ENCODE results near the gene COX7B.

The COX7B gene

DNA sequence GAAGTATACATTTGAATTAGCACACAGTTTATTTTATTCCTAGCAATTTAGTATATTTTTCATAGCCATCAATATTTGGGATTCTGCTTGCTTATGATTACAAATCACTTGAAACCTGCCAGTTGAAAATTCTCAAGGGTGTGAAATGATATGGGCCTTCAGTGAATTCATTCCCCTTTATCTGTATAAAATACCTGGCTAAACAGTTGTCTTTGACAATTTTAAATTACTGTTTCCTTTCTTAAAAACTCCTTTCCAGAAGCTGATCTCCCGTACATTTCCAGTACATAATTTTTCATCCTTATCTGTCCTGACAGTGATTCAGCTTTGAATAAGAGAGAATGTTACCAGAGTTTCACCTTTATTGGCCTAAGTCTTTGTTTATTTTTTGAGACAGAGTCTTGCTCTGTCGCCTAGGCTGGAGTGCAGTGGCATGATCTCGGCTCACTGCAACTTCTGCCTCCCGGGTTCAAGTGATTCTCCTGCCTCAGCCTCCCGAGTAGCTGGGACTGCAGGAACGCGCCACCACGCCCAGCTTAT lies 25.1 kb downstream of the COX7B start:
- no peak for DNase-seq (ENCODE audit: low read depth)
- no peak overlapping the region for H3K4me3 ChIP-seq (ENCODE audit: control insufficient read depth, low read depth, low read length)
- TF ChIP-seq, protein P1, sequence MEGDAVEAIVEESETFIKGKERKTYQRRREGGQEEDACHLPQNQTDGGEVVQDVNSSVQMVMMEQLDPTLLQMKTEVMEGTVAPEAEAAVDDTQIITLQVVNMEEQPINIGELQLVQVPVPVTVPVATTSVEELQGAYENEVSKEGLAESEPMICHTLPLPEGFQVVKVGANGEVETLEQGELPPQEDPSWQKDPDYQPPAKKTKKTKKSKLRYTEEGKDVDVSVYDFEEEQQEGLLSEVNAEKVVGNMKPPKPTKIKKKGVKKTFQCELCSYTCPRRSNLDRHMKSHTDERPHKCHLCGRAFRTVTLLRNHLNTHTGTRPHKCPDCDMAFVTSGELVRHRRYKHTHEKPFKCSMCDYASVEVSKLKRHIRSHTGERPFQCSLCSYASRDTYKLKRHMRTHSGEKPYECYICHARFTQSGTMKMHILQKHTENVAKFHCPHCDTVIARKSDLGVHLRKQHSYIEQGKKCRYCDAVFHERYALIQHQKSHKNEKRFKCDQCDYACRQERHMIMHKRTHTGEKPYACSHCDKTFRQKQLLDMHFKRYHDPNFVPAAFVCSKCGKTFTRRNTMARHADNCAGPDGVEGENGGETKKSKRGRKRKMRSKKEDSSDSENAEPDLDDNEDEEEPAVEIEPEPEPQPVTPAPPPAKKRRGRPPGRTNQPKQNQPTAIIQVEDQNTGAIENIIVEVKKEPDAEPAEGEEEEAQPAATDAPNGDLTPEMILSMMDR (IDR thresholded peaks at IDR 0.05; ENCODE audit: control insufficient read depth, insufficient read depth, low read depth, low read length, missing control alignments), result no peak

DNA sequence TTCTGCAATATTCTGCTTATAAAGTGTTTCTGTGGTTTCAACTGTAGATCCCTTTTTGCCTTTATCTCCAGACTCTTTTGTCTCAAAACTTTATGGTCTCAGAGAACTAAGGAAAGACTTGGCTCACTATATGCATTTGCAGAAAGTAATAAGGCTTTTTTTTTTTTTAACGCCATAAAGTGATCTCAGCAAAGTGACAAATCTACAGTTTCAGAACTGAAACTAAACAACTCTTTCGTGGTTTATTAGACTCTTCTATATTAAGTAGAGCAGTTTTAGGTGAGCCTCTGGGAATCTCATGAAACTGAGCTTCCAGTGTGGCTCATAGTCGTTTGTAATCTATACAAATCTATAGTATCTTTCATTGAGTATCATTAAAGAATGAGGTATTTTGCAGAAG lies 26.5 kb downstream of the COX7B start:
- no peak overlapping the region for H3K4me3 ChIP-seq (ENCODE audit: control insufficient read depth, low read depth, low read length)
- no peak for DNase-seq (ENCODE audit: low read depth)
- TF ChIP-seq, protein P1 (IDR thresholded peaks at IDR 0.05; ENCODE audit: control insufficient read depth, insufficient read depth, low read depth, low read length, missing control alignments), result no peak

DNA sequence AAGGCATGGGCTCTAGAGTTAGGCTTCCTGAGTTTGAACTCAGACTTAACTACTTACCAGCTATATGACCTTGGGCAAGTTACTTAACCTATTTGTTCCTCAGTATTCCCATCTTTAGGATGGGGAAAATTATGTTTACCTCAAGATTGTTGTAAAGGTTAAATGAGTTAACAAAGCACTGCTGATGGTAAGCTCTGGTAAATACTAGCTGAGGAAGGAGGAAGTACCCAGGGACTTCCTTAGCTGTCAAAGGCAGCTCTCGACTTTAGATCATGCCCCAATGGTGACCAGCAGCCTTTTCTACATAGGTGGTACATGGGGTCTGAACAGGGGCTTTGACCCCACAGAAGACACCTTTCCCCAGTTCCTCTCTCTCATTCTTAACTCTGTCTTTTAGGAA lies 31.3 kb downstream of the COX7B start:
- DNase-seq (ENCODE audit: low read depth), result no peak
- no peak overlapping the region for H3K4me3 ChIP-seq (ENCODE audit: control insufficient read depth, low read depth, low read length)
- TF ChIP-seq, protein P1 (IDR thresholded peaks at IDR 0.05; ENCODE audit: control insufficient read depth, insufficient read depth, low read depth, low read length, missing control alignments), result no peak

DNA sequence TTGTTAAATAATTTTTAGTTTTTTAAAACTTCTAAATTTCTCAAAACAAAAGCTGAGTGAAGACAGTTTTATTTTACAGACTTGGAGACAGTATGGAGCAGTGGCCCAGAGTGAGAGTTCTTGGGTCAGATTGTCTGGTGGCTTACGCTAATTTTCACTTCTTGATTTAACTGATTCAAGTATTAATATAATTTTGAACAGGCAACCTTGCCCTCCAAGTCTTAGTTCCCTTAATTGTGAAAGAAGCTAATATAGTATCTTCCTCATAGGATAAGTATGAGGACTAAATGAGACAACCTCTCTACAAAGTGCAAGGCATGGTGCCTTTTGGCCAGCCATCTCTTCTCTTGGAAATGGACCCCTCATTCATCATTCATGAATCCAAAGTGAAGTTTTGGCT lies 36.6 kb downstream of the COX7B start:
- TF ChIP-seq, protein P1 (IDR thresholded peaks at IDR 0.05; ENCODE audit: control insufficient read depth, insufficient read depth, low read depth, low read length, missing control alignments), result no peak
- no peak for DNase-seq (ENCODE audit: low read depth)
- H3K4me3 ChIP-seq (ENCODE audit: control insufficient read depth, low read depth, low read length), result no peak overlapping the region

DNA sequence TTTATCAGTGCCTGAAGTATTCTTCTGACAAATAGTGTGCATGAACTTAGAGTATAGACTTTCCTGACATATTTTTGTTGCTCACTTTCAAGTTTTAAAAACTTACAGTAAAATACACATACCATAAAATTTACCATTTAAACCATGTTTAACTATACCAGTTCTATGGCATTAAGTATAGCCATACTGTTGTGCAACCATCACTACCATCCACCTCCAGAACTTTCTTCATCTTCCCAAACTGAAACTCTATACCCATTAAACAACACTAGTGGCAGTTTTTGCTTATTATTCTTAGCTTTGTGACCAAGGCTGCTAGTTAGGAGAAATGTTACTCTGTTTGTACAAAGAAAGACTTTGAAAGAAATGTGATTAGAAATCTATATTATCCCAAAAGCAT lies 37.0 kb downstream of the COX7B start:
- DNase-seq (ENCODE audit: low read depth), result no peak
- TF ChIP-seq, protein P1 (IDR thresholded peaks at IDR 0.05; ENCODE audit: control insufficient read depth, insufficient read depth, low read depth, low read length, missing control alignments), result no peak
- H3K4me3 ChIP-seq (ENCODE audit: control insufficient read depth, low read depth, low read length), result no peak overlapping the region

DNA sequence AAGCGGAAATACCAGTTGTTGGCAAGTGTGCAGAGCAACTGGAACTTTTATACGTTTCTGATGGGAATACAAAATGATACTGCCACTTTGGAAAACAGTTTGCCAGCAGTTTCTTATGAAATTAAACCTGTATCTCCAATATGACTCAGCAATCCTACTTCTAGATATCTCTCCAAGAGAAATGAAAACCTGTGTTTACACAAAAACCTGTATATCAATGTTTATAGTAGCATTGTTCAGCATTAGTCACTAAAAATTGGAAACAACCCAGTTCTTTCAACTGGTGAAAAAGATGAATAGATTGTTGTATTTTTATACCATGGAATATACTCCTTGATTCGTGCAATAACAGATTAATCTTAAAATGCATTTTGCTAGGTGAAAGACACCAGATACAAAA lies 38.0 kb downstream of the COX7B start:
- DNase-seq (ENCODE audit: low read depth), result no peak
- no peak overlapping the region for H3K4me3 ChIP-seq (ENCODE audit: control insufficient read depth, low read depth, low read length)
- TF ChIP-seq, protein P1 (IDR thresholded peaks at IDR 0.05; ENCODE audit: control insufficient read depth, insufficient read depth, low read depth, low read length, missing control alignments), result no peak

All from AG09309 (cell line).